A673 (cell line): ENCODE measurements around the gene PLA2G4A.

Experiments
- EZH2 ChIP-seq: fragments of 200-600 bp; sonication (generic); IDR thresholded peaks from 2 replicates; pipeline ENCODE4 v1.6.1; 2017; ENCODE audit warnings: borderline replicate concordance, low read depth, mild to moderate bottlenecking, mixed read lengths, antibody characterized with exemption, low read length; ENCODE audit not compliant: poor library complexity, severe bottlenecking
- TF ChIP-seq, protein P1 (sequence below): fragments of 300-800, 200-600 bp; sonication (generic); conservative IDR thresholded peaks from 2 replicates; pipeline ENCODE4 v1.5.1; 2017; ENCODE audit warnings: low read depth, mild to moderate bottlenecking, antibody characterized with exemption, low read length, moderate library complexity, mixed read lengths

DNA sequence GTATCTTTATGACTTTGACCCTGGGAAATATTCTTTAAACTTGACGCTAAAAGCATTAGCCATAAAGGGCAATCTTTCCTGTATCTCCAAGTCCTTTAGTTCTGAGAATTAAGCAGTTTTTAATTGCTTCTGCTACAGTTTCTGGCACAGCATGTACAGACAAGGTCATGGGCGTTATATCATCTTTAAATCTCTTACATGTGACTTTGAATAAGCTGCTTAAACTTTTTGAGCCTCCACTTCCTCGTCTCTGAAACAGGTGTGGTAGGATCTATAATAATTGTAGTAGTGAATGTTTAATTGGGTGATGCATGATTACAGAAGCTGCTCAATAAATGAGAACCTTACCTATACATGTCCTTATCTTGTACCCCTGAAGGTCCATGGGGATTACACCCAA is 153.4 kb downstream of the PLA2G4A start:
- TF ChIP-seq, protein P1, sequence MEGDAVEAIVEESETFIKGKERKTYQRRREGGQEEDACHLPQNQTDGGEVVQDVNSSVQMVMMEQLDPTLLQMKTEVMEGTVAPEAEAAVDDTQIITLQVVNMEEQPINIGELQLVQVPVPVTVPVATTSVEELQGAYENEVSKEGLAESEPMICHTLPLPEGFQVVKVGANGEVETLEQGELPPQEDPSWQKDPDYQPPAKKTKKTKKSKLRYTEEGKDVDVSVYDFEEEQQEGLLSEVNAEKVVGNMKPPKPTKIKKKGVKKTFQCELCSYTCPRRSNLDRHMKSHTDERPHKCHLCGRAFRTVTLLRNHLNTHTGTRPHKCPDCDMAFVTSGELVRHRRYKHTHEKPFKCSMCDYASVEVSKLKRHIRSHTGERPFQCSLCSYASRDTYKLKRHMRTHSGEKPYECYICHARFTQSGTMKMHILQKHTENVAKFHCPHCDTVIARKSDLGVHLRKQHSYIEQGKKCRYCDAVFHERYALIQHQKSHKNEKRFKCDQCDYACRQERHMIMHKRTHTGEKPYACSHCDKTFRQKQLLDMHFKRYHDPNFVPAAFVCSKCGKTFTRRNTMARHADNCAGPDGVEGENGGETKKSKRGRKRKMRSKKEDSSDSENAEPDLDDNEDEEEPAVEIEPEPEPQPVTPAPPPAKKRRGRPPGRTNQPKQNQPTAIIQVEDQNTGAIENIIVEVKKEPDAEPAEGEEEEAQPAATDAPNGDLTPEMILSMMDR: no peak
- TF ChIP-seq EZH2: no peak
